ENCODE data around the gene CRAT.

DNA sequence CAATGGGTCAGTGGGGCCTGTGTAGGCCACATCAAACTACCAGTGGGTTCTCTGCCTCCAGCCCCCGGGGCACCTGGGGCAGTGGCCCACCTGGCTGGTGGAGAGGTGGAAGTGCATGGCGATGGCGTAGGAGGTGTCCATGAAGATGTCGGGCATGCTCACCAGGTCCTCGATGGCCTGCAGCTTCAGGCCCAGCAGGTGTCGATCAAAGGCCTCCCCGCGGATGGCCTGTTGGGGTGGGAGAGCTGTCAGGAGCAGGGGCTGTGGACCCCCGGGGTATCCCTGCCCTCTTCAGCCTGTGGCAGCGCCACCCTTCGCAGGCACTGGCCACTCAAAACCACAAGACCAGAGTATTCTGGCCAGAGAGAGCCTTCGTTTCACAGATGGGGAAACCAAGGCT lies 14.7 kb downstream of the CRAT start:
- TF ChIP-seq TAF1 (IDR thresholded peaks at IDR 0.05; ENCODE audit: borderline replicate concordance, low read depth, low read length) (no peak), POLR2AphosphoS5 (IDR thresholded peaks at IDR 0.05; ENCODE audit: low read depth, low read length) (no peak), POLR2A (IDR thresholded peaks at IDR 0.05; ENCODE audit: low read depth, low read length) (no peak)

Data from GM12892 (cell line).